GM12878 (cell line): ENCODE data around the gene ZNF177. TPM values are rescaled to one million over a fixed set of nuclear protein-coding genes. Genes with fewer than 3 reads are reported as not detected.

ENCODE experiments used
- ATAC-seq: fragments of 200-7000 bp; cut with Tn5 transposase; 3 replicates; pipeline ENCODE4 v1.9.1; 2020; ENCODE audit warnings: mild to moderate bottlenecking, moderate library complexity
- BruUV-seq: library from RNA; stranded (reverse); fragments of 400-500 nt; replicated peaks from 2 replicates; lab custom pipeline; 2021; lab: Mats Ljungman, UMichigan
- CTCF ChIA-PET: fragments of 300-600 bp; sonication (Branson Sonifier 250); formaldehyde crosslinking; extraction: SDS; loops from one replicate; lab custom pipeline; 2021; ENCODE audit warnings: inconsistent platforms; lab: Yijun Ruan, JAX
- POLR2A ChIA-PET: fragments of 350-600 bp; formaldehyde crosslinking; extraction: SDS; loops from one replicate; lab custom pipeline; 2021; ENCODE audit warnings: inconsistent platforms; lab: Charles Lee
- RAD21 ChIA-PET: fragments of 300-600 bp; sonication (Branson Sonifier 250); formaldehyde crosslinking; loops from one replicate; lab custom pipeline; 2023; ENCODE audit warnings: antibody characterized with exemption; ENCODE audit not compliant: unreplicated experiment; lab: Charles Lee
- SMC1A ChIA-PET: fragments of 300-600 bp; sonication (Branson Sonifier 250); formaldehyde crosslinking; loops from one replicate; lab custom pipeline; 2023; ENCODE audit not compliant: unreplicated experiment, uncharacterized antibody; lab: Charles Lee
- DNase-seq: peaks from one replicate; pipeline ENCODE4 v3.0.0-alpha.2; 2011; ENCODE audit warnings: low read depth, low spot score
- FAIRE-seq: peaks from 3 replicates; lab custom pipeline; 2011; peaks lifted over from hg19 to GRCh38; lab: Jason Lieb, UNC
- H2AFZ ChIP-seq: 2 replicates; pipeline ENCODE4 v1.6.0; 2011; ENCODE audit warnings: low read depth, low read length, control low read depth; ENCODE audit not compliant: control insufficient read depth
- H3K27ac ChIP-seq: 2 replicates; pipeline ENCODE4 v1.5.1; 2011; ENCODE audit warnings: control low read depth; ENCODE audit not compliant: control insufficient read depth, insufficient read depth
- H3K27me3 ChIP-seq, 2 experiments: replicated peaks in 1 of 2; 2 replicates each; pipeline versions ENCODE4 v1.6.0 to v1.6.1; 2011; ENCODE audit warnings: low read length in 1 of 2; ENCODE audit not compliant: control insufficient read depth in 2 of 2, insufficient read depth in 2 of 2
- H3K36me3 ChIP-seq, 2 experiments: 2 replicates each; pipeline ENCODE4 v1.5.1; 2011; ENCODE audit warnings: low read length in 1 of 2; ENCODE audit not compliant: control insufficient read depth in 2 of 2, insufficient read depth in 2 of 2
- H3K4me1 ChIP-seq: 2 replicates; pipeline ENCODE4 v1.6.1; 2011; ENCODE audit warnings: mild to moderate bottlenecking, low read length, moderate library complexity, mixed read lengths; ENCODE audit not compliant: control insufficient read depth, insufficient read depth
- H3K4me2 ChIP-seq: 2 replicates; pipeline ENCODE4 v1.6.0; 2011; ENCODE audit warnings: control low read depth; ENCODE audit not compliant: control insufficient read depth, insufficient read depth
- H3K4me3 ChIP-seq: fragments of 200-600 bp; sonication (generic); 2 replicates; pipeline ENCODE4 v1.5.1; 2016
- H3K79me2 ChIP-seq: 2 replicates; pipeline ENCODE4 v1.6.0; 2011; ENCODE audit warnings: low read length; ENCODE audit not compliant: control insufficient read depth, insufficient read depth
- H3K9ac ChIP-seq: 2 replicates; pipeline ENCODE4 v1.8.0; 2011; ENCODE audit warnings: low read length, control low read depth, mixed read lengths; ENCODE audit not compliant: control insufficient read depth, insufficient read depth
- H3K9me3 ChIP-seq: replicated peaks from 3 replicates; pipeline ENCODE4 v1.5.1; 2011; ENCODE audit warnings: mild to moderate bottlenecking, low read length; ENCODE audit not compliant: control insufficient read depth, insufficient read depth
- H4K20me1 ChIP-seq: 2 replicates; pipeline ENCODE4 v1.6.0; 2011; ENCODE audit not compliant: control insufficient read depth, insufficient read depth
- ASH2L ChIP-seq: fragments of 300-600, 200-600 bp; sonication (generic); IDR thresholded peaks from 2 replicates; pipeline ENCODE4 v1.6.1; 2017; ENCODE audit warnings: low read depth, mild to moderate bottlenecking, borderline replicate concordance
- BHLHE40 ChIP-seq, 2 experiments: fragments of 450-650 bp in 1 of 2; IDR thresholded peaks; 2 replicates each; pipeline ENCODE4 v1.6.1; 2011 to 2017; ENCODE audit warnings: low read depth in 2 of 2, borderline replicate concordance in 1 of 2, improper control_type of control experiment in 1 of 2, low read length in 1 of 2, mild to moderate bottlenecking in 1 of 2
- CEBPB ChIP-seq, 2 experiments: fragments of 150-350 bp in 1 of 2; IDR thresholded peaks; 2 replicates each; pipeline ENCODE4 v1.6.1; 2012 to 2014; ENCODE audit warnings: low read depth in 2 of 2, low read length in 2 of 2, borderline replicate concordance in 1 of 2, inconsistent platforms in 1 of 2
- CREB1 ChIP-seq: IDR thresholded peaks from 2 replicates; pipeline ENCODE4 v1.6.1; 2012; ENCODE audit warnings: low read depth, mild to moderate bottlenecking, inconsistent platforms
- CREM ChIP-seq: IDR thresholded peaks from 2 replicates; pipeline ENCODE4 v1.6.1; 2014; ENCODE audit warnings: antibody characterized with exemption, low read depth
- FOXK2 ChIP-seq: fragments of 450-650 bp; IDR thresholded peaks from 2 replicates; pipeline ENCODE4 v1.6.1; 2017; ENCODE audit warnings: mild to moderate bottlenecking, moderate library complexity
- GABPA ChIP-seq: IDR thresholded peaks from 2 replicates; pipeline ENCODE4 v1.6.1; 2014; ENCODE audit warnings: antibody characterized with exemption, low read depth, mild to moderate bottlenecking, inconsistent platforms
- HDAC2 ChIP-seq: fragments of 200-600 bp; sonication (generic); IDR thresholded peaks from 2 replicates; pipeline ENCODE4 v1.6.1; 2017
- JUNB ChIP-seq: IDR thresholded peaks from 2 replicates; pipeline ENCODE4 v1.6.1; 2016; ENCODE audit warnings: antibody characterized with exemption, mild to moderate bottlenecking
- NFYB ChIP-seq: IDR thresholded peaks from 2 replicates; pipeline ENCODE4 v1.6.1; 2011; ENCODE audit warnings: low read depth, mild to moderate bottlenecking, low read length, improper control_type of control experiment, moderate library complexity; ENCODE audit not compliant: insufficient read depth
- NR2C1 ChIP-seq: fragments of 450-650 bp; IDR thresholded peaks from 2 replicates; pipeline ENCODE4 v1.6.1; 2017; ENCODE audit warnings: antibody characterized with exemption, mild to moderate bottlenecking, moderate library complexity
- PAX8 ChIP-seq: fragments of 450-650 bp; IDR thresholded peaks from 2 replicates; pipeline ENCODE4 v1.6.1; 2017; ENCODE audit warnings: mild to moderate bottlenecking, moderate library complexity
- POU2F2 ChIP-seq: IDR thresholded peaks from 3 replicates; pipeline ENCODE4 v1.6.1; 2011; ENCODE audit warnings: low read depth, mild to moderate bottlenecking, low read length, borderline replicate concordance
- RB1 ChIP-seq: fragments of 450-650 bp; formaldehyde crosslinking; IDR thresholded peaks from 2 replicates; pipeline ENCODE4 v1.6.1; 2017; ENCODE audit warnings: mild to moderate bottlenecking, borderline replicate concordance
- SP1 ChIP-seq: IDR thresholded peaks from one replicate; pipeline ENCODE4 v1.6.1; 2011; ENCODE audit warnings: low read depth, low read length
- SREBF1 ChIP-seq: IDR thresholded peaks from 2 replicates; pipeline ENCODE4 v1.6.1; 2012; ENCODE audit warnings: mild to moderate bottlenecking, low read length
- TCF3 ChIP-seq: IDR thresholded peaks from 2 replicates; pipeline ENCODE4 v1.6.1; 2012; ENCODE audit warnings: low read depth, mild to moderate bottlenecking, low read length, borderline replicate concordance; ENCODE audit not compliant: insufficient read depth
- ZNF274 ChIP-seq: IDR thresholded peaks from one replicate; pipeline ENCODE4 v1.8.0; 2011; ENCODE audit not compliant: insufficient read length, insufficient read depth
- WGBS: methylation state at CpG from one replicate; pipeline ENCODE4 v1.1.6; 2016; ENCODE audit warnings: low lambda C conversion rate; ENCODE audit not compliant: insufficient replicate concordance, insufficient coverage; ENCODE audit errors: missing lambda C conversion rate; 5-methylcytosine and 5-hydroxymethylcytosine counted together
- in situ Hi-C: fragments of 300-500 bp; cut with MboI; formaldehyde crosslinking; loops from 9 replicates; pipeline ENCODE4 v1.14.3; 2018; ENCODE audit warnings: mixed read lengths
- intact Hi-C: fragments of 100-400 bp; cut with micrococcal nuclease; formaldehyde crosslinking; loops from one replicate; pipeline ENCODE4 v1.14.2; 2022; ENCODE audit not compliant: unreplicated experiment
- polyA plus RNA-seq, 11 experiments: library from polyadenylated mRNA; depleted of rRNA in 4 of 11; unstranded in 6 of 11; stranded (reverse) in 5 of 11; fragments of >200 nt; fragmentation: Nextera tagmentation in 4 of 11; fragmentation: Illumina TruSeq in 1 of 11; extraction: Ambion mirVana in 4 of 11; extraction: Trizol in 1 of 11; gene quantifications; 1 replicate in 1 of 11; 2 replicates in 10 of 11; pipeline versions ENCODE4 v1.2.1 to v1.2.3, GENCODE V29; 2011 to 2016; ENCODE audit warnings: inconsistent platforms in 2 of 11, missing spikeins in 2 of 11, low read depth in 1 of 11
- total RNA-seq, 4 experiments: library from RNA; depleted of rRNA in 3 of 4; stranded (reverse); fragments of >200 nt in 3 of 4; fragmentation: Illumina TruSeq in 1 of 4; extraction: Trizol in 1 of 4; gene quantifications; 2 replicates each; pipeline versions ENCODE4 v1.2.1 to v1.2.3, GENCODE V29; 2013 to 2021

The ZNF177 gene
- total and polyA plus RNA-seq, 10 of the 15 experiments (the other 5 are each of a cell fraction or from before 2014, with no cell fraction given): 0.05 to 0.98 (median 0.31) TPM; not detected in 1

DNA sequence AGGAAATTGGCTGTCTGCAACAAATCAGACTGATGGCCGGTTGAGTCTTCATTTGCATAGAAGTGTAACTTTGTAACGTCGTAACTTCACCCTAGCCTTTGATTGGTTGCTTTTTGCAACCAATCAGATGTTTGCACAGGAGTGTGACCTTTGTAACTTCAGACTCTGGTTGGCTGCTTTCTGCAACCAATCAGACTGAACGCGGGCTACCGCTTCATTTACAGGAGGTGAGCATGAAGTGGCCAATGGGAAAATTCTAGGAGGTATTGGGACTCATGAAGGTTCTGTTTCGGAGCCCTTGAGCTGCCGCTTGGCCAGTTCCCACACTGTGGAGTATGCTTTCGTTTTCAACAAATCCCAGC is 39.3 kb upstream of the ZNF177 start:
- ChIA-PET RAD21 (interaction anchor here (0.5 to 1.1 kb wide), 2 partner anchors 111 to 352 kb away, joined by 3 read pairs; partner anchors contain the start of gene ZNF266), POLR2A (interaction anchor here (0.5 to 0.8 kb wide), 2 partner anchors 15 to 1104 kb away, joined by 3 to 4 read pairs; no protein-coding TSS in a partner anchor), CTCF (interaction anchor here (0.8 to 1.8 kb wide), 4 partner anchors 10 to 112 kb away, joined by 3 to 8 read pairs (median 4); partner anchors contain the start of gene ZNF266), SMC1A (interaction anchor here (0.9 to 1.2 kb wide), 2 partner anchors 13 to 112 kb away, joined by 3 to 4 read pairs; partner anchors contain the start of genes ZNF266 and ZNF699)
- H3K4me3 ChIP-seq: peak overlapping the region; percentile 61
- no peaks in the 10 kb centered on the region for H3K36me3 ChIP-seq
- peaks cover 3% of the 10 kb centered on the region; the same call in 1 of the 2 replicates for H3K4me1 ChIP-seq
- in situ Hi-C loops (loop anchor here (10.0 kb wide), 1 partner anchor 471 kb away; no protein-coding TSS in a partner anchor), intact Hi-C loops (no loop called here)
- no peaks in the 10 kb centered on the region for H4K20me1 ChIP-seq
- H2AFZ ChIP-seq: peak overlapping the region; percentile 86
- no peaks in the 10 kb centered on the region; the same call in 1 of the 2 replicates for H3K79me2 ChIP-seq
- no peaks in the 10 kb centered on the region for H3K27me3 ChIP-seq
- ATAC-seq: peak; percentile 64
- peak; percentile 32 for DNase-seq
- H3K27ac ChIP-seq: peak overlapping the region; percentile 51
- no TSS peak for BruUV-seq
- no peak for FAIRE-seq
- peaks cover 6% of the 10 kb centered on the region; the same call in 2 of the 3 replicates for H3K9me3 ChIP-seq
- peak overlapping the region; percentile 45; the same call in 1 of the 2 replicates for H3K9ac ChIP-seq
- peak overlapping the region; percentile 96 for H3K4me2 ChIP-seq
- TF ChIP-seq NR2C1 (0 out of 2 replicates have a peak, but pooled peaks have one; percentile 26), JUNB (no peak), ASH2L (no peak), CREB1 (0 out of 2 replicates have a peak, but pooled peaks have one; percentile 12), ZNF274 (no peak), SREBF1 (no peak), TCF3 (no peak), FOXK2 (no peak), HDAC2 (no peak), CREM (no peak), CEBPB (IDR thresholded peaks at IDR 0.05; ENCODE audit: borderline replicate concordance in 1 of 2, low read depth in 2 of 2, low read length in 2 of 2) (no peak), PAX8 (no peak), RB1 (no peak), BHLHE40 (IDR thresholded peaks at IDR 0.05; ENCODE audit: borderline replicate concordance in 1 of 2, low read depth in 2 of 2, low read length in 1 of 2) (no peak), SP1 (peak; percentile 60), NFYB (peak; percentile 71), POU2F2 (peak; percentile 46; the same call in 1 of the 3 replicates), GABPA (no peak)
- WGBS: under 1% methylated on average over 9 of the region's 9 CpGs
